ENCODE data around the gene OR4L1.

DNA sequence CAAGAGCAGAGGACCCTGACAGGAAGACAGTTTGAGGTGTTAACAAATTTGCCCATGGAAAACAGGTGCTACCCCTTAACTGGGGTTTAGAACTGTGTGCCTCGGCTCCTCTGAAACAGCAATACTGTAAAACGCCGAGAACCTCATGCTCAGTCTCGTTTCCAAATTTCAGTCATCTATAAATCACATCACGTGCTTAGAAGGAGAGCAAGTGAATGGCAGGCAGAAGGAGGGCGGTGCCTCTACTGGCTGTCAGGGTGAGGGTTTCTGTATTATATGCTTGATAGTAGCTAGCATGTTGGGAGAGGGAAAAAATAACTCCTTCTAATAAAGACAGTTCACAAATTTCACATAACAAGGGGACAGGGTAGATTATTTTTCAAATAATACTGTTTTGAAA lies 28.8 kb upstream of the OR4L1 start:
- TF ChIP-seq, protein P1, sequence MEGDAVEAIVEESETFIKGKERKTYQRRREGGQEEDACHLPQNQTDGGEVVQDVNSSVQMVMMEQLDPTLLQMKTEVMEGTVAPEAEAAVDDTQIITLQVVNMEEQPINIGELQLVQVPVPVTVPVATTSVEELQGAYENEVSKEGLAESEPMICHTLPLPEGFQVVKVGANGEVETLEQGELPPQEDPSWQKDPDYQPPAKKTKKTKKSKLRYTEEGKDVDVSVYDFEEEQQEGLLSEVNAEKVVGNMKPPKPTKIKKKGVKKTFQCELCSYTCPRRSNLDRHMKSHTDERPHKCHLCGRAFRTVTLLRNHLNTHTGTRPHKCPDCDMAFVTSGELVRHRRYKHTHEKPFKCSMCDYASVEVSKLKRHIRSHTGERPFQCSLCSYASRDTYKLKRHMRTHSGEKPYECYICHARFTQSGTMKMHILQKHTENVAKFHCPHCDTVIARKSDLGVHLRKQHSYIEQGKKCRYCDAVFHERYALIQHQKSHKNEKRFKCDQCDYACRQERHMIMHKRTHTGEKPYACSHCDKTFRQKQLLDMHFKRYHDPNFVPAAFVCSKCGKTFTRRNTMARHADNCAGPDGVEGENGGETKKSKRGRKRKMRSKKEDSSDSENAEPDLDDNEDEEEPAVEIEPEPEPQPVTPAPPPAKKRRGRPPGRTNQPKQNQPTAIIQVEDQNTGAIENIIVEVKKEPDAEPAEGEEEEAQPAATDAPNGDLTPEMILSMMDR (IDR thresholded peaks at IDR 0.05): no peak
- no peak for TF ChIP-seq POLR2A (IDR thresholded peaks at IDR 0.05)
